LNCaP clone FGC (cell line): ENCODE results near the gene C2.
"Not testable (repeated sequence)": the region's sequence is repeated elsewhere in the genome, so short reads cannot be mapped to it uniquely, and the experiment has no call there.

Experiments used
- DNase-seq: peaks from one replicate; pipeline ENCODE4 v3.0.0-alpha.2; 2011; ENCODE audit warnings: low read depth
- H3K4me3 ChIP-seq: 2 replicates; pipeline ENCODE4 v1.5.1; 2011; ENCODE audit warnings: mild to moderate bottlenecking, low read depth, low read length, control low read depth
- CTCF ChIP-seq: IDR thresholded peaks from 2 replicates; pipeline ENCODE4 v1.5.1; 2012; ENCODE audit warnings: mild to moderate bottlenecking; ENCODE audit not compliant: control insufficient read depth, insufficient read depth; ENCODE audit errors: extremely low read depth

C2 gene

DNA sequence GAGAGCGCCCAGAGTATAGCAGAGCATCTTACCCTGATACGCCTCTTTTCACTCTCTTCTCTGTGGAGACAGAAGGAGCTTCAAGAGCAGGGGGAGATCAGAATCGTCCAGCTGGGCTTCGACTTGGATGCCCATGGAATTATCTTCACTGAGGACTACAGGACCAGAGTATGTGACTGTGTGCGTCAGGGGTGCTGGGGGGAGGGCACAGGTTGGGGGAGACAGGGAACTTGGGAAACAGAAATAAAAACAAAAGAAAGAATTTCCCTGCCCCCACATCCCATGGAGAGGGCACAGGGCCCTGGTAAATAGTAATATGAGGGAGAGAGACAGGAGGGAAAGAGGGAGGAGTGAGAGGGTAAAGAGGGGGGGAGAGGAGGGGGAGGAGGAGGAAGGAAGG is 51.3 kb downstream of the C2 start:
- DNase-seq: no peak
- no peak for TF ChIP-seq CTCF

GRCh38 chr6:31979238-31979898 is 51.9 kb downstream of the C2 start:
- no peak for TF ChIP-seq CTCF
- no peak for DNase-seq
- no peak overlapping the region for H3K4me3 ChIP-seq

More for the DNA sequence above, 51.3 kb downstream of the C2 start:
- no peak overlapping the region for H3K4me3 ChIP-seq

DNA sequence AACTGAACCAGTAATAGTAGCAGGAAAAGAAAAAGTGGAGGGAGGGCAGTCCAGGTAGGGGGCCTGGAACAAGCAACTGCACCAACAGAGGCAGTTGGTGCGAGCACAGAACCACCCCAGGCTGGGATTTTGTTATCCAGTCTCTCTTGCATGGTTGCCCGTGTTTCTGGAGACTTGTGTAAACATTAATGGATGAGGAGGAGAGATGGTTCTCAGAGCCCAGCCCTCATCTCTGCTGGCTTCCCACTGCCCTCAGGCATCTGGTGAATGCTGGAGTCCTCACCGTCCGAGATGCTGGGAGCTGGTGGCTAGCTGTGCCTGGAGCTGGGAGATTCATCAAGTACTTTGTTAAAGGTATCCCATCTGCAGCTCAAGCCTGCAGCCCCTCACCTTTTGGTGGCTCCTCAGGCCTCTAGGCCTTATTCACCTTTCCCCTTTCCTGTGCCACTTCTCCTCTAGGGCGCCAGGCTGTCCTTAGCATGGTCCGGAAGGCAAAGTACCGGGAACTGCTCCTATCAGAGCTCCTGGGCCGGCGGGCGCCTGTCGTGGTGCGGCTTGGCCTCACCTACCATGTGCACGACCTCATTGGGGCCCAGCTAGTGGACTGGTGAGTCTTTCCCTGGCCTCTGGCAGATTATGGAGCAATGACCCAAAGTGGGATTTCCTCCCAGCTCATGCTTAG is 52.8 kb downstream of the C2 start:
- H3K4me3 ChIP-seq, DNase-seq: not testable (repeated sequence)

- H3K4me3 ChIP-seq, DNase-seq: not testable (repeated sequence)
Observed at GRCh38 chr6:31980998-31981397, 53.5 kb downstream of the C2 start.

DNA sequence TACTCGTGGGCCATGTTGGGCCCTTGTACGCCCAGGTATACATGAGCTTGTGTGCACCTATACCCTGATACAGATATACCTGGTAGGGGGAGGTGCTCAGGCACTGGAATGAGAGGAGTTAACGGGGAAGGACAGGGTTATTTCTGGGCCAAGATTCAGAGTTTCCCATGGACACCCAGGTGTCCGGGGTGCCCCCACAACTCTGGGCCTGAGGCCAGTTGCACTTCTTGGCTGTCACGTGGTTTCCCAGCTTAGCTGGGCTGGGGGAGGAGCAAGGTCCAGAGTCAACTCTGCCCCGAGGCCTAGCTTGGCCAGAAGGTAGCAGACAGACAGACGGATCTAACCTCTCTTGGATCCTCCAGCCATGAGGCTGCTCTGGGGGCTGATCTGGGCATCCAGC is 54.2 kb downstream of the C2 start, which contains the start of gene C4A:
Gene C4A, plus strand, starts transcription at position 314 of the 400 bp plus-strand sequence. Its CDS starts 51 bp downstream, at position 365.
- not testable (repeated sequence) for H3K4me3 ChIP-seq, DNase-seq

DNA sequence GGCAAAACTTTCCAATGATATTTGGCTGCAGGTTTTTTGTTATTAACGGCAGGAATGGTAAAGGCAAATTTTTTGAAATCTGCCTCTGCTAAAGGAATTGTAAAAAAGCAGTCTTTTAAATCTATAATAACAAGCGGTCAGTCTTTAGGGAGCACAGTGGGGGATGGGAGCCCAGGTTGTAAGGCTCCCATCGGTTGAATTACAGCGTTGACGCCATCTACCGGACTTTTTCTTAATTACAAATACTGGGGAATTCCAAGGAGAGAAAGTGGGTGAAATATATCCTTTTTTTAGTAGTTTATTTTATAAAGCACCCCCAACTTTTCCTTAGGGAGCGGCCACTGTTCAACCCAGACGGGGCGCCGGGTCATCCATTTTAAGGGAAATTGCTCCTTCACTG is 61.8 kb downstream of the C2 start:
- not testable (repeated sequence) for DNase-seq, H3K4me3 ChIP-seq

DNA sequence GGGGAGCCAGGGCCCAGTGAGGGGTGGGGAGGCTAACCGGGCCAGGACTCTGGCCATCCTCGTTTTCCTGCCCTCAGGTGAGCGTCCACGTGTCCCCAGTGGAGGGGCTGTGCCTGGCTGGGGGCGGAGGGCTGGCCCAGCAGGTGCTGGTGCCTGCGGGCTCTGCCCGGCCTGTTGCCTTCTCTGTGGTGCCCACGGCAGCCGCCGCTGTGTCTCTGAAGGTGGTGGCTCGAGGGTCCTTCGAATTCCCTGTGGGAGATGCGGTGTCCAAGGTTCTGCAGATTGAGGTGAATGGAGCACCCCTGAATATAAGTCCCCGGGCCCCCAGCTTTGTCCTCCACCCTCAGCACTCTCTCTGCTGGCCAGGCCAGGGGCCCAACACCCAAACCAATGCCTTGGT is 66.9 kb downstream of the C2 start:
- DNase-seq, H3K4me3 ChIP-seq: not testable (repeated sequence)
